MM.1S (cell line): ENCODE data around the gene PRSS23.
"Not testable (repeated sequence)": the region's sequence is repeated elsewhere in the genome, so short reads cannot be mapped to it uniquely, and the experiment has no call there.

Source experiments
- DNase-seq: peaks from one replicate; pipeline ENCODE4 v3.0.0-alpha.2; 2015
- H2AFZ ChIP-seq: fragments of 300-600 bp; sonication (generic); 2 replicates; pipeline ENCODE4 v1.6.0; 2016; ENCODE audit warnings: antibody characterized with exemption, low read length
- H3F3A ChIP-seq: fragments of 300-600 bp; sonication (generic); 2 replicates; pipeline ENCODE4 v1.6.1; 2016; ENCODE audit warnings: mild to moderate bottlenecking, antibody characterized with exemption, low read length, moderate library complexity, mixed read lengths; ENCODE audit not compliant: insufficient read depth
- H3K27ac ChIP-seq: fragments of 300-600 bp; sonication (generic); 2 replicates; pipeline ENCODE4 v1.5.1; 2016; ENCODE audit warnings: mild to moderate bottlenecking, low read length
- H3K27me3 ChIP-seq: fragments of 300-600 bp; sonication (generic); replicated peaks from 2 replicates; pipeline ENCODE4 v1.6.0; 2016; ENCODE audit warnings: low read length; ENCODE audit not compliant: insufficient read depth
- H3K36me3 ChIP-seq: fragments of 300-600 bp; sonication (generic); replicated peaks from 2 replicates; pipeline ENCODE4 v1.6.1; 2016; ENCODE audit warnings: mild to moderate bottlenecking, low read length, mixed read lengths; ENCODE audit not compliant: insufficient read depth
- H3K4me1 ChIP-seq: fragments of 300-600 bp; sonication (generic); 2 replicates; pipeline ENCODE4 v1.6.1; 2016; ENCODE audit warnings: low read length, mixed read lengths
- H3K4me2 ChIP-seq: fragments of 300-600 bp; sonication (generic); 2 replicates; pipeline ENCODE4 v1.6.0; 2016; ENCODE audit warnings: low read depth, low read length
- H3K4me3 ChIP-seq: fragments of 300-600 bp; sonication (generic); 2 replicates; pipeline ENCODE4 v1.5.1; 2016; ENCODE audit warnings: low read length, mixed read lengths
- H3K79me2 ChIP-seq: fragments of 300-600 bp; sonication (generic); 2 replicates; pipeline ENCODE4 v1.6.1; 2016; ENCODE audit warnings: mixed run types, low read length, mixed read lengths
- H3K9ac ChIP-seq: fragments of 300-600 bp; sonication (generic); 2 replicates; pipeline ENCODE4 v1.6.1; 2016; ENCODE audit warnings: low read length, mixed read lengths
- H3K9me2 ChIP-seq: fragments of 300-600 bp; sonication (generic); replicated peaks from 2 replicates; pipeline ENCODE4 v1.6.1; 2016; ENCODE audit warnings: mild to moderate bottlenecking, low read length, mixed read lengths; ENCODE audit not compliant: insufficient read depth
- H3K9me3 ChIP-seq: fragments of 300-600 bp; sonication (generic); replicated peaks from 2 replicates; pipeline ENCODE4 v1.6.1; 2016; ENCODE audit warnings: mild to moderate bottlenecking, low read length, mixed read lengths; ENCODE audit not compliant: insufficient read depth
- H4K20me1 ChIP-seq: fragments of 300-600 bp; sonication (generic); 2 replicates; pipeline ENCODE4 v1.6.1; 2016; ENCODE audit warnings: mild to moderate bottlenecking, low read length, moderate library complexity, mixed read lengths; ENCODE audit not compliant: insufficient read depth
- CTCF ChIP-seq: fragments of 300-600 bp; sonication (generic); IDR thresholded peaks from 2 replicates; pipeline ENCODE4 v1.5.1; 2016; ENCODE audit warnings: antibody characterized with exemption, low read length, mixed read lengths
- EZH2 ChIP-seq: fragments of 300-600 bp; sonication (generic); optimal IDR thresholded peaks from 2 replicates; pipeline ENCODE3; 2017; ENCODE audit warnings: low read depth, mild to moderate bottlenecking, antibody characterized with exemption, low read length, mixed read lengths
- EZH2phosphoT487 ChIP-seq: fragments of 300-600 bp; sonication (generic); IDR thresholded peaks from 2 replicates; pipeline ENCODE4 v1.6.1; 2018; ENCODE audit warnings: antibody characterized with exemption, low read length

PRSS23 gene

GRCh38 chr11:86765878-86766277 is 34.5 kb upstream of the PRSS23 start:
- no peak overlapping the region for H3K9ac ChIP-seq
- no peaks in the 10 kb centered on the region for H3K4me1 ChIP-seq
- no peak for DNase-seq
- H3K36me3 ChIP-seq = no peaks in the 10 kb centered on the region
- no peak overlapping the region for H3K27ac ChIP-seq
- no peak overlapping the region for H3K4me2 ChIP-seq
- no peak overlapping the region for H3K4me3 ChIP-seq
- H3F3A ChIP-seq = no peaks in the 10 kb centered on the region
- H3K27me3 ChIP-seq = no peaks in the 10 kb centered on the region
- H3K9me2 ChIP-seq = no peaks in the 10 kb centered on the region
- H4K20me1 ChIP-seq = no peaks in the 10 kb centered on the region
- no peak overlapping the region for H2AFZ ChIP-seq
- TF ChIP-seq EZH2 (no peak), CTCF (no peak), EZH2phosphoT487 (no peak)
- H3K9me3 ChIP-seq = no peaks in the 10 kb centered on the region
- H3K79me2 ChIP-seq = no peaks in the 10 kb centered on the region

GRCh38 chr11:86769219-86769618 is 31.1 kb upstream of the PRSS23 start:
- Histone ChIP-seq H3K4me2 (no peak overlapping the region), H3K27ac (no peak overlapping the region), H3K9me2 (no peaks in the 10 kb centered on the region), H3K36me3 (no peaks in the 10 kb centered on the region), H3K4me3 (no peak overlapping the region), H4K20me1 (no peaks in the 10 kb centered on the region), H3K4me1 (no peaks in the 10 kb centered on the region), H3K9me3 (no peaks in the 10 kb centered on the region), H3K9ac (no peak overlapping the region), H3K27me3 (no peaks in the 10 kb centered on the region), H3K79me2 (no peaks in the 10 kb centered on the region), H3F3A (no peaks in the 10 kb centered on the region), H2AFZ (no peak overlapping the region)
- no peak for TF ChIP-seq EZH2phosphoT487
- no peak for TF ChIP-seq EZH2
- TF ChIP-seq CTCF = no peak
- DNase-seq = no peak

DNA sequence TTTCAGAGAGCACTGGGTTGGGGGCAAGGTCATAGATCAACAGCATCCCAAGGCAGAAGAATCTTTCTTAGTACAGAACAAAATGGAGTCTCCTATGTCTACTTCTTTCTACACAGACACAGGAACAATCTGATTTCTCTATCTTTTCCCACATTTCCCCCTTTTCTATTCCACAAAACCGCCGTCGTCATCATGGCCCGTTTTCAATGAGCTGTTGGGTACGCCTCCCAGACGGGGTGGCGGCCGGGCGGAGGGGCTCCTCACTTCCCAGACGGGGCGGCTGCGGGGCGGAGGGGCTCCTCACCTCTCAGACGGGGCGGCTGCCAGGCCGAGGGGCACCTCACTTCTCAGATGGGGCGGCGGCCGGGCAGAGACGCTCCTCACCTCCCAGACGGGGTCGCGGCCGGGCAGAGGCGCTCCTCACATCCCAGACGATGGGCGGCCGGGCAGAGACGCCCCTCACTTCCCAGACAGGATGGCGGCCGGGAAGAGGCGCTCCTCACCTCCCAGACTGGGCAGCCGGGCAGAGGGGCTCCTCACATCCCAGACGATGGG is 29.8 kb upstream of the PRSS23 start:
- H3K4me2 ChIP-seq, H3K4me3 ChIP-seq, H3K79me2 ChIP-seq, H2AFZ ChIP-seq, H4K20me1 ChIP-seq, H3K27me3 ChIP-seq, H3K27ac ChIP-seq, H3K36me3 ChIP-seq, H3K9me2 ChIP-seq, H3K4me1 ChIP-seq, H3K9me3 ChIP-seq, H3K9ac ChIP-seq, H3F3A ChIP-seq, DNase-seq: not testable (repeated sequence)

GRCh38 chr11:86772999-86773398 is 27.3 kb upstream of the PRSS23 start:
- Histone ChIP-seq H3K4me3 (no peak overlapping the region), H3K27me3 (no peaks in the 10 kb centered on the region), H4K20me1 (no peaks in the 10 kb centered on the region), H3K9me3 (no peaks in the 10 kb centered on the region), H3K9ac (no peak overlapping the region), H3F3A (no peaks in the 10 kb centered on the region), H3K4me1 (no peaks in the 10 kb centered on the region), H2AFZ (no peak overlapping the region), H3K27ac (no peak overlapping the region), H3K4me2 (no peak overlapping the region), H3K9me2 (no peaks in the 10 kb centered on the region), H3K36me3 (no peaks in the 10 kb centered on the region), H3K79me2 (no peaks in the 10 kb centered on the region)
- TF ChIP-seq EZH2phosphoT487 (no peak), CTCF (no peak), EZH2 (no peak)
- DNase-seq = no peak
